Ishikawa (cell line): ENCODE results near the gene GNG2.

ENCODE experiments used
- CEBPB ChIP-seq: IDR thresholded peaks from 2 replicates; pipeline ENCODE4 v1.6.1; 2012
- EGR1 ChIP-seq: IDR thresholded peaks from 2 replicates; pipeline ENCODE4 v1.6.1; 2012
- EP300 ChIP-seq: IDR thresholded peaks from 2 replicates; pipeline ENCODE4 v1.6.1; 2012; ENCODE audit warnings: borderline replicate concordance
- FOXM1 ChIP-seq: IDR thresholded peaks from 2 replicates; pipeline ENCODE4 v1.6.1; 2012; ENCODE audit warnings: low read depth, borderline replicate concordance
- RAD21 ChIP-seq: IDR thresholded peaks from 2 replicates; pipeline ENCODE4 v1.6.1; 2012; ENCODE audit warnings: low read depth
- TAF1 ChIP-seq: IDR thresholded peaks from 2 replicates; pipeline ENCODE4 v1.6.1; 2012; ENCODE audit warnings: low read depth, mild to moderate bottlenecking
- TCF12 ChIP-seq: IDR thresholded peaks from 2 replicates; pipeline ENCODE4 v1.6.1; 2012; ENCODE audit warnings: low read depth
- YY1 ChIP-seq: IDR thresholded peaks from 2 replicates; pipeline ENCODE4 v1.6.1; 2012; ENCODE audit warnings: low read depth
- TF ChIP-seq, protein P1 (sequence below): IDR thresholded peaks from 2 replicates; pipeline ENCODE4 v1.6.1; 2012; ENCODE audit warnings: low read depth, mild to moderate bottlenecking
- TF ChIP-seq, protein P2 (sequence below): IDR thresholded peaks from 2 replicates; pipeline ENCODE4 v1.6.1; 2012
- TF ChIP-seq, protein P3 (sequence below): IDR thresholded peaks from 2 replicates; pipeline ENCODE4 v1.6.1; 2012

DNA sequence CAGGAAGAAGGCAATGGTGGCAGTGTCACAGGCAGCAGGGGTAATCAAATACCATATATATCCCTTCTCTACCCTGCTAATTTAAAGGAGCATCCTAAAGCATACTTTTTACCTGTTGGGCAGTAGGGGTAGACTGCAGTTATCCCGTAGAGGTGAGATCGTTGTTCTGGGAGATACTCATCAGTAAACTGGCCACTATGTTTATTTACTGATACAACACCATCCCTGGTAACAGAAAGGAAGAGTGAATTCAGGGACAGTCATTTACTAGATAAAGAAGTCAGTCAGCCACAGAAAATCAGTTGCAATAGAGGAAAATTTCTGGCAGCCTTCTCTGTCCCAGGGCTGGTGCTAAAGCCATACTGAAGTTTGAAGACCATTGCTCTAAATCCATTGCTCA lies 145.2 kb downstream of the GNG2 start:
- TF ChIP-seq RAD21 (no peak), YY1 (no peak), TAF1 (no peak), FOXM1 (no peak), EGR1 (no peak), EP300 (no peak), CEBPB (no peak), TCF12 (no peak)
- TF ChIP-seq, protein P1, sequence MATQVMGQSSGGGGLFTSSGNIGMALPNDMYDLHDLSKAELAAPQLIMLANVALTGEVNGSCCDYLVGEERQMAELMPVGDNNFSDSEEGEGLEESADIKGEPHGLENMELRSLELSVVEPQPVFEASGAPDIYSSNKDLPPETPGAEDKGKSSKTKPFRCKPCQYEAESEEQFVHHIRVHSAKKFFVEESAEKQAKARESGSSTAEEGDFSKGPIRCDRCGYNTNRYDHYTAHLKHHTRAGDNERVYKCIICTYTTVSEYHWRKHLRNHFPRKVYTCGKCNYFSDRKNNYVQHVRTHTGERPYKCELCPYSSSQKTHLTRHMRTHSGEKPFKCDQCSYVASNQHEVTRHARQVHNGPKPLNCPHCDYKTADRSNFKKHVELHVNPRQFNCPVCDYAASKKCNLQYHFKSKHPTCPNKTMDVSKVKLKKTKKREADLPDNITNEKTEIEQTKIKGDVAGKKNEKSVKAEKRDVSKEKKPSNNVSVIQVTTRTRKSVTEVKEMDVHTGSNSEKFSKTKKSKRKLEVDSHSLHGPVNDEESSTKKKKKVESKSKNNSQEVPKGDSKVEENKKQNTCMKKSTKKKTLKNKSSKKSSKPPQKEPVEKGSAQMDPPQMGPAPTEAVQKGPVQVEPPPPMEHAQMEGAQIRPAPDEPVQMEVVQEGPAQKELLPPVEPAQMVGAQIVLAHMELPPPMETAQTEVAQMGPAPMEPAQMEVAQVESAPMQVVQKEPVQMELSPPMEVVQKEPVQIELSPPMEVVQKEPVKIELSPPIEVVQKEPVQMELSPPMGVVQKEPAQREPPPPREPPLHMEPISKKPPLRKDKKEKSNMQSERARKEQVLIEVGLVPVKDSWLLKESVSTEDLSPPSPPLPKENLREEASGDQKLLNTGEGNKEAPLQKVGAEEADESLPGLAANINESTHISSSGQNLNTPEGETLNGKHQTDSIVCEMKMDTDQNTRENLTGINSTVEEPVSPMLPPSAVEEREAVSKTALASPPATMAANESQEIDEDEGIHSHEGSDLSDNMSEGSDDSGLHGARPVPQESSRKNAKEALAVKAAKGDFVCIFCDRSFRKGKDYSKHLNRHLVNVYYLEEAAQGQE: no peak
- TF ChIP-seq, protein P2, sequence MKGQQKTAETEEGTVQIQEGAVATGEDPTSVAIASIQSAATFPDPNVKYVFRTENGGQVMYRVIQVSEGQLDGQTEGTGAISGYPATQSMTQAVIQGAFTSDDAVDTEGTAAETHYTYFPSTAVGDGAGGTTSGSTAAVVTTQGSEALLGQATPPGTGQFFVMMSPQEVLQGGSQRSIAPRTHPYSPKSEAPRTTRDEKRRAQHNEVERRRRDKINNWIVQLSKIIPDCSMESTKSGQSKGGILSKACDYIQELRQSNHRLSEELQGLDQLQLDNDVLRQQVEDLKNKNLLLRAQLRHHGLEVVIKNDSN: no peak
- TF ChIP-seq, protein P3, sequence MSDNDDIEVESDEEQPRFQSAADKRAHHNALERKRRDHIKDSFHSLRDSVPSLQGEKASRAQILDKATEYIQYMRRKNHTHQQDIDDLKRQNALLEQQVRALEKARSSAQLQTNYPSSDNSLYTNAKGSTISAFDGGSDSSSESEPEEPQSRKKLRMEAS: no peak
